GM23338 (cell line): ENCODE data around the gene FAM8A1. TPM values are rescaled to one million over a fixed set of nuclear protein-coding genes. Genes with fewer than 3 reads are reported as not detected.

Experiments
- ATAC-seq: fragments of 200-7000 bp; cut with Tn5 transposase; 3 replicates; pipeline ENCODE4 v1.9.1; 2020
- DNase-seq: peaks from one replicate; pipeline ENCODE4 v3.0.0-alpha.2; 2015; ENCODE audit warnings: low spot score
- H2AFZ ChIP-seq: fragments of 200-600 bp; sonication (generic); 2 replicates; pipeline ENCODE4 v1.8.0; 2016; ENCODE audit warnings: antibody characterized with exemption, mild to moderate bottlenecking, moderate library complexity
- H3F3A ChIP-seq: fragments of 200-600 bp; sonication (generic); replicated peaks from 2 replicates; pipeline ENCODE4 v1.8.0; 2017; ENCODE audit warnings: antibody characterized with exemption, mixed run types, low read depth
- H3K27ac ChIP-seq: fragments of 200-600 bp; sonication (generic); 2 replicates; pipeline ENCODE4 v1.6.1; 2016; ENCODE audit warnings: low read depth
- H3K27me3 ChIP-seq: fragments of 200-600 bp; sonication (generic); 2 replicates; pipeline ENCODE4 v1.8.0; 2016; ENCODE audit warnings: mild to moderate bottlenecking, mixed run types, moderate library complexity; ENCODE audit not compliant: insufficient read depth
- H3K36me3 ChIP-seq: fragments of 200-600 bp; sonication (generic); 2 replicates; pipeline ENCODE4 v1.8.0; 2016; ENCODE audit warnings: mild to moderate bottlenecking; ENCODE audit not compliant: insufficient read depth
- H3K4me1 ChIP-seq: fragments of 200-600 bp; sonication (generic); 2 replicates; pipeline ENCODE4 v1.8.0; 2016; ENCODE audit warnings: mild to moderate bottlenecking, moderate library complexity; ENCODE audit not compliant: insufficient read depth
- H3K4me2 ChIP-seq: fragments of 200-600 bp; sonication (generic); 2 replicates; pipeline ENCODE4 v1.7.1; 2017; ENCODE audit warnings: mixed run types
- H3K4me3 ChIP-seq: fragments of 200-600 bp; sonication (generic); 2 replicates; pipeline ENCODE4 v1.6.1; 2016; ENCODE audit warnings: mixed run types
- H3K79me2 ChIP-seq: fragments of 200-600 bp; sonication (generic); replicated peaks from 2 replicates; pipeline ENCODE4 v1.8.0; 2017; ENCODE audit warnings: mild to moderate bottlenecking; ENCODE audit not compliant: insufficient read depth
- H3K9me2 ChIP-seq: fragments of 200-600 bp; sonication (generic); 2 replicates; pipeline ENCODE4 v1.8.0; 2017; ENCODE audit not compliant: insufficient read depth
- H4K20me1 ChIP-seq: fragments of 200-600 bp; sonication (generic); replicated peaks from 2 replicates; pipeline ENCODE4 v1.8.0; 2017; ENCODE audit warnings: mild to moderate bottlenecking; ENCODE audit not compliant: insufficient read depth
- H3K27ac Mint-ChIP-seq: 2 replicates; pipeline ENCODE4 v1.8.0; 2020; ENCODE audit warnings: inconsistent platforms, mild to moderate bottlenecking, moderate library complexity, mixed read lengths
- H3K27me3 Mint-ChIP-seq: 3 replicates; pipeline ENCODE4 v1.8.0; 2022; ENCODE audit warnings: low read depth, mild to moderate bottlenecking, moderate library complexity, mixed read lengths, inconsistent platforms; ENCODE audit not compliant: insufficient read depth, poor library complexity
- H3K36me3 Mint-ChIP-seq: 3 replicates; pipeline ENCODE4 v1.8.0; 2021; ENCODE audit warnings: low read depth, mild to moderate bottlenecking, inconsistent platforms, moderate library complexity, mixed read lengths
- H3K4me1 Mint-ChIP-seq: 3 replicates; pipeline ENCODE4 v1.8.0; 2020; ENCODE audit warnings: mild to moderate bottlenecking, inconsistent platforms, mixed read lengths
- H3K4me3 Mint-ChIP-seq: 3 replicates; pipeline ENCODE4 v1.8.0; 2021; ENCODE audit warnings: moderate library complexity, mild to moderate bottlenecking, inconsistent platforms, mixed read lengths
- H3K9me3 Mint-ChIP-seq: 3 replicates; pipeline ENCODE4 v1.8.0; 2020; ENCODE audit warnings: moderate library complexity, mild to moderate bottlenecking, inconsistent platforms, mixed read lengths
- CREB1 ChIP-seq: fragments of 250-450 bp; sonication (Bioruptor Pico); IDR thresholded peaks from 2 replicates; pipeline ENCODE4 v1.5.0; 2020; ENCODE audit warnings: low read depth, mild to moderate bottlenecking, moderate library complexity
- CTCF ChIP-seq, 2 experiments: fragments of 200-600 bp in 1 of 2; sonication (generic) in 1 of 2; conservative IDR thresholded peaks; 2 replicates each; pipeline versions ENCODE4 v1.5.1 to v1.6.1; 2016 to 2017; ENCODE audit warnings: antibody characterized with exemption in 2 of 2, low read depth in 2 of 2, mild to moderate bottlenecking in 2 of 2, moderate library complexity in 1 of 2
- EZH2 ChIP-seq: fragments of 200-600 bp; sonication (generic); IDR thresholded peaks from one replicate; pipeline ENCODE4 v1.8.0; 2017; ENCODE audit warnings: antibody characterized with exemption, mild to moderate bottlenecking, low read depth; ENCODE audit not compliant: unreplicated experiment
- EZH2phosphoT487 ChIP-seq: fragments of 200-600 bp; sonication (generic); IDR thresholded peaks from one replicate; pipeline ENCODE4 v1.8.1; 2018; ENCODE audit warnings: antibody characterized with exemption; ENCODE audit not compliant: unreplicated experiment
- JUNB ChIP-seq: IDR thresholded peaks from one replicate; pipeline ENCODE4 v1.6.1; 2016; ENCODE audit warnings: antibody characterized with exemption; ENCODE audit not compliant: unreplicated experiment
- NANOG ChIP-seq: IDR thresholded peaks from 2 replicates; pipeline ENCODE4 v1.6.1; 2016; ENCODE audit warnings: antibody characterized with exemption, borderline replicate concordance
- POLR2AphosphoS5 ChIP-seq: IDR thresholded peaks from 2 replicates; pipeline ENCODE4 v1.6.1; 2016; ENCODE audit warnings: antibody characterized with exemption, low read depth
- REST ChIP-seq: IDR thresholded peaks from one replicate; pipeline ENCODE4 v1.6.1; 2018; ENCODE audit warnings: antibody characterized with exemption; ENCODE audit not compliant: unreplicated experiment
- STAT1 ChIP-seq: IDR thresholded peaks from one replicate; pipeline ENCODE4 v1.6.1; 2016; ENCODE audit warnings: antibody characterized with exemption; ENCODE audit not compliant: unreplicated experiment
- ZNF331 ChIP-seq: fragments of 250-450 bp; sonication (Bioruptor Pico); IDR thresholded peaks from 2 replicates; pipeline ENCODE4 v1.5.0; 2020; ENCODE audit warnings: low read depth, mild to moderate bottlenecking, moderate library complexity
- ZNF462 ChIP-seq: fragments of 250-450 bp; sonication (Bioruptor Pico); IDR thresholded peaks from 2 replicates; pipeline ENCODE4 v1.5.0; 2020; ENCODE audit warnings: mild to moderate bottlenecking, moderate library complexity
- polyA plus RNA-seq: library from polyadenylated mRNA; unstranded; fragments of >200 nt; fragmentation: Nextera tagmentation; extraction: Ambion mirVana; gene quantifications from 2 replicates; pipeline ENCODE4 v1.2.1, GENCODE V29; 2016
- total RNA-seq: library from RNA; depleted of rRNA; stranded (reverse); fragments of >200 nt; shearing (Covaris generic); gene quantifications from 2 replicates; pipeline ENCODE4 v1.2.3, GENCODE V29; 2014

The FAM8A1 gene
- total and polyA plus RNA-seq, 2 experiments from 2014 or later = 4.0 to 15.6 TPM

- no peak for TF ChIP-seq EZH2phosphoT487
Measured at GRCh38 chr6:17551383-17551958, 48.6 kb upstream of the FAM8A1 start (continued).

GRCh38 chr6:17552861-17553260 lies 47.2 kb upstream of the FAM8A1 start:
- TF ChIP-seq ZNF462 (no peak), EZH2 (no peak), ZNF331 (CRISPR knock-in tag) (no peak), CREB1 (CRISPR knock-in tag) (no peak), NANOG (no peak), STAT1 (no peak), JUNB (no peak), POLR2AphosphoS5 (no peak), REST (no peak), CTCF (conservative IDR thresholded peaks at IDR 0.05; ENCODE audit: low read depth in 2 of 2) (no peak), EZH2phosphoT487 (no peak)
- Mint-ChIP-seq H3K9me3 (no peaks in the 10 kb centered on the region), H3K4me3 (no peak overlapping the region), H3K27ac (no peak overlapping the region), H3K4me1 (no peaks in the 10 kb centered on the region), H3K27me3 (no peaks in the 10 kb centered on the region), H3K36me3 (peaks cover 12% of the 10 kb centered on the region; the same call in 2 of the 3 replicates)
- DNase-seq (no peak), ATAC-seq (no peak)
- no peak overlapping the region for H3K4me2 ChIP-seq
- no peaks in the 10 kb centered on the region for H3K27me3 ChIP-seq
- no peak overlapping the region for H3K27ac ChIP-seq
- no peaks in the 10 kb centered on the region for H3K36me3 ChIP-seq
- no peaks in the 10 kb centered on the region for H3F3A ChIP-seq
- H3K4me1 ChIP-seq = no peaks in the 10 kb centered on the region
- no peak overlapping the region for H2AFZ ChIP-seq
- no peaks in the 10 kb centered on the region for H3K79me2 ChIP-seq
- no peak overlapping the region for H3K4me3 ChIP-seq
- H3K9me2 ChIP-seq = no peaks in the 10 kb centered on the region
- H4K20me1 ChIP-seq = no peaks in the 10 kb centered on the region; the same call in 1 of the 2 replicates
